GM23338 (cell line): ENCODE data around the gene EPHB2. TPM values are rescaled to one million over a fixed set of nuclear protein-coding genes. Genes with fewer than 3 reads are reported as not detected.

Source experiments
- ATAC-seq: fragments of 200-7000 bp; cut with Tn5 transposase; 3 replicates; pipeline ENCODE4 v1.9.1; 2020
- DNase-seq: peaks from one replicate; pipeline ENCODE4 v3.0.0-alpha.2; 2015; ENCODE audit warnings: low spot score
- H2AFZ ChIP-seq: fragments of 200-600 bp; sonication (generic); 2 replicates; pipeline ENCODE4 v1.8.0; 2016; ENCODE audit warnings: antibody characterized with exemption, mild to moderate bottlenecking, moderate library complexity
- H3F3A ChIP-seq: fragments of 200-600 bp; sonication (generic); replicated peaks from 2 replicates; pipeline ENCODE4 v1.8.0; 2017; ENCODE audit warnings: antibody characterized with exemption, mixed run types, low read depth
- H3K27ac ChIP-seq: fragments of 200-600 bp; sonication (generic); 2 replicates; pipeline ENCODE4 v1.6.1; 2016; ENCODE audit warnings: low read depth
- H3K27me3 ChIP-seq: fragments of 200-600 bp; sonication (generic); 2 replicates; pipeline ENCODE4 v1.8.0; 2016; ENCODE audit warnings: mild to moderate bottlenecking, mixed run types, moderate library complexity; ENCODE audit not compliant: insufficient read depth
- H3K36me3 ChIP-seq: fragments of 200-600 bp; sonication (generic); 2 replicates; pipeline ENCODE4 v1.8.0; 2016; ENCODE audit warnings: mild to moderate bottlenecking; ENCODE audit not compliant: insufficient read depth
- H3K4me1 ChIP-seq: fragments of 200-600 bp; sonication (generic); 2 replicates; pipeline ENCODE4 v1.8.0; 2016; ENCODE audit warnings: mild to moderate bottlenecking, moderate library complexity; ENCODE audit not compliant: insufficient read depth
- H3K4me2 ChIP-seq: fragments of 200-600 bp; sonication (generic); 2 replicates; pipeline ENCODE4 v1.7.1; 2017; ENCODE audit warnings: mixed run types
- H3K4me3 ChIP-seq: fragments of 200-600 bp; sonication (generic); 2 replicates; pipeline ENCODE4 v1.6.1; 2016; ENCODE audit warnings: mixed run types
- H3K79me2 ChIP-seq: fragments of 200-600 bp; sonication (generic); replicated peaks from 2 replicates; pipeline ENCODE4 v1.8.0; 2017; ENCODE audit warnings: mild to moderate bottlenecking; ENCODE audit not compliant: insufficient read depth
- H3K9me2 ChIP-seq: fragments of 200-600 bp; sonication (generic); 2 replicates; pipeline ENCODE4 v1.8.0; 2017; ENCODE audit not compliant: insufficient read depth
- H4K20me1 ChIP-seq: fragments of 200-600 bp; sonication (generic); replicated peaks from 2 replicates; pipeline ENCODE4 v1.8.0; 2017; ENCODE audit warnings: mild to moderate bottlenecking; ENCODE audit not compliant: insufficient read depth
- H3K27ac Mint-ChIP-seq: 2 replicates; pipeline ENCODE4 v1.8.0; 2020; ENCODE audit warnings: inconsistent platforms, mild to moderate bottlenecking, moderate library complexity, mixed read lengths
- H3K27me3 Mint-ChIP-seq: 3 replicates; pipeline ENCODE4 v1.8.0; 2022; ENCODE audit warnings: low read depth, mild to moderate bottlenecking, moderate library complexity, mixed read lengths, inconsistent platforms; ENCODE audit not compliant: insufficient read depth, poor library complexity
- H3K36me3 Mint-ChIP-seq: 3 replicates; pipeline ENCODE4 v1.8.0; 2021; ENCODE audit warnings: low read depth, mild to moderate bottlenecking, inconsistent platforms, moderate library complexity, mixed read lengths
- H3K4me1 Mint-ChIP-seq: 3 replicates; pipeline ENCODE4 v1.8.0; 2020; ENCODE audit warnings: mild to moderate bottlenecking, inconsistent platforms, mixed read lengths
- H3K4me3 Mint-ChIP-seq: 3 replicates; pipeline ENCODE4 v1.8.0; 2021; ENCODE audit warnings: moderate library complexity, mild to moderate bottlenecking, inconsistent platforms, mixed read lengths
- H3K9me3 Mint-ChIP-seq: 3 replicates; pipeline ENCODE4 v1.8.0; 2020; ENCODE audit warnings: moderate library complexity, mild to moderate bottlenecking, inconsistent platforms, mixed read lengths
- CREB1 ChIP-seq: fragments of 250-450 bp; sonication (Bioruptor Pico); IDR thresholded peaks from 2 replicates; pipeline ENCODE4 v1.5.0; 2020; ENCODE audit warnings: low read depth, mild to moderate bottlenecking, moderate library complexity
- EZH2 ChIP-seq: fragments of 200-600 bp; sonication (generic); IDR thresholded peaks from one replicate; pipeline ENCODE4 v1.8.0; 2017; ENCODE audit warnings: antibody characterized with exemption, mild to moderate bottlenecking, low read depth; ENCODE audit not compliant: unreplicated experiment
- EZH2phosphoT487 ChIP-seq: fragments of 200-600 bp; sonication (generic); IDR thresholded peaks from one replicate; pipeline ENCODE4 v1.8.1; 2018; ENCODE audit warnings: antibody characterized with exemption; ENCODE audit not compliant: unreplicated experiment
- JUNB ChIP-seq: IDR thresholded peaks from one replicate; pipeline ENCODE4 v1.6.1; 2016; ENCODE audit warnings: antibody characterized with exemption; ENCODE audit not compliant: unreplicated experiment
- NANOG ChIP-seq: IDR thresholded peaks from 2 replicates; pipeline ENCODE4 v1.6.1; 2016; ENCODE audit warnings: antibody characterized with exemption, borderline replicate concordance
- POLR2AphosphoS5 ChIP-seq: IDR thresholded peaks from 2 replicates; pipeline ENCODE4 v1.6.1; 2016; ENCODE audit warnings: antibody characterized with exemption, low read depth
- STAT1 ChIP-seq: IDR thresholded peaks from one replicate; pipeline ENCODE4 v1.6.1; 2016; ENCODE audit warnings: antibody characterized with exemption; ENCODE audit not compliant: unreplicated experiment
- ZNF114 ChIP-seq: fragments of 250-450 bp; sonication (Bioruptor Pico); IDR thresholded peaks from 2 replicates; pipeline ENCODE4 v1.5.0; 2020; ENCODE audit warnings: mild to moderate bottlenecking, moderate library complexity
- ZNF331 ChIP-seq: fragments of 250-450 bp; sonication (Bioruptor Pico); IDR thresholded peaks from 2 replicates; pipeline ENCODE4 v1.5.0; 2020; ENCODE audit warnings: low read depth, mild to moderate bottlenecking, moderate library complexity
- polyA plus RNA-seq: library from polyadenylated mRNA; unstranded; fragments of >200 nt; fragmentation: Nextera tagmentation; extraction: Ambion mirVana; gene quantifications from 2 replicates; pipeline ENCODE4 v1.2.1, GENCODE V29; 2016
- total RNA-seq: library from RNA; depleted of rRNA; stranded (reverse); fragments of >200 nt; shearing (Covaris generic); gene quantifications from 2 replicates; pipeline ENCODE4 v1.2.3, GENCODE V29; 2014
- TF ChIP-seq, protein P1 (sequence below): fragments of 250-450 bp; sonication (Bioruptor Pico); IDR thresholded peaks from 2 replicates; pipeline ENCODE4 v1.5.0; 2020; ENCODE audit warnings: mild to moderate bottlenecking, moderate library complexity
- TF ChIP-seq, protein P2 (sequence below), 2 experiments: fragments of 200-600 bp in 1 of 2; sonication (generic) in 1 of 2; conservative IDR thresholded peaks; 2 replicates each; pipeline versions ENCODE4 v1.5.1 to v1.6.1; 2016 to 2017; ENCODE audit warnings: antibody characterized with exemption in 2 of 2, low read depth in 2 of 2, mild to moderate bottlenecking in 2 of 2, moderate library complexity in 1 of 2
- TF ChIP-seq, protein P3 (sequence below): IDR thresholded peaks from one replicate; pipeline ENCODE4 v1.6.1; 2018; ENCODE audit warnings: antibody characterized with exemption; ENCODE audit not compliant: unreplicated experiment
- TF ChIP-seq, protein P4 (sequence below): IDR thresholded peaks from 2 replicates; pipeline ENCODE4 v1.6.1; 2016; ENCODE audit warnings: antibody characterized with exemption

The EPHB2 gene
- total and polyA plus RNA-seq, 2 experiments from 2014 or later = 4.1 to 20.1 TPM

DNA sequence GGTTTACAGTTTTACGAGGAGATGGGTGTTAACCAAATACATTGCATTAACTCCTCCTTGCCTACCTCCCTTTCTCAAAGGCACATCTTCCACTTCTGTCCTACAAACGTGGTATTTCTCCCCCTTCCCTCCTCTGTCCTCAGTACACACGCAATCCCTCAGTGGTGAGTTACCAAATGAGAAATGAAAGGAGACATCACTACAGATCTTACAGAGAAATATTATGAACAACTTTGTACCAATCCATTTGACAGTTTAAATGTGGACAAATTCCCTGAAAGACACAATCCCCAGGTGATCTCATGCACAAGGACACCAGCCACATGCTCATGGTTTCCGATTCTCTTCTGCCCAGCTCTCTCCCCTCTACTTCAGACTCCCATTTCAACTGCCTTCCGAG lies 255.7 kb downstream of the EPHB2 start:
- peaks cover 2% of the 10 kb centered on the region for H3K27me3 Mint-ChIP-seq

More for the DNA sequence above, 255.7 kb downstream of the EPHB2 start:
- Histone ChIP-seq H3K36me3 (no peaks in the 10 kb centered on the region), H3K4me3 (no peak overlapping the region), H4K20me1 (no peaks in the 10 kb centered on the region), H3K27me3 (no peaks in the 10 kb centered on the region), H3K79me2 (no peaks in the 10 kb centered on the region), H3K4me1 (no peaks in the 10 kb centered on the region), H2AFZ (no peak overlapping the region), H3K9me2 (no peaks in the 10 kb centered on the region), H3K4me2 (no peak overlapping the region), H3F3A (no peaks in the 10 kb centered on the region), H3K27ac (no peak overlapping the region)
- TF ChIP-seq NANOG = no peak
- TF ChIP-seq ZNF114 (CRISPR knock-in tag) = no peak
- no peak for TF ChIP-seq EZH2phosphoT487
- no peak for TF ChIP-seq JUNB
- no peak for TF ChIP-seq POLR2AphosphoS5
- TF ChIP-seq ZNF331 (CRISPR knock-in tag) = no peak
- TF ChIP-seq EZH2 = no peak
- TF ChIP-seq, protein P1, sequence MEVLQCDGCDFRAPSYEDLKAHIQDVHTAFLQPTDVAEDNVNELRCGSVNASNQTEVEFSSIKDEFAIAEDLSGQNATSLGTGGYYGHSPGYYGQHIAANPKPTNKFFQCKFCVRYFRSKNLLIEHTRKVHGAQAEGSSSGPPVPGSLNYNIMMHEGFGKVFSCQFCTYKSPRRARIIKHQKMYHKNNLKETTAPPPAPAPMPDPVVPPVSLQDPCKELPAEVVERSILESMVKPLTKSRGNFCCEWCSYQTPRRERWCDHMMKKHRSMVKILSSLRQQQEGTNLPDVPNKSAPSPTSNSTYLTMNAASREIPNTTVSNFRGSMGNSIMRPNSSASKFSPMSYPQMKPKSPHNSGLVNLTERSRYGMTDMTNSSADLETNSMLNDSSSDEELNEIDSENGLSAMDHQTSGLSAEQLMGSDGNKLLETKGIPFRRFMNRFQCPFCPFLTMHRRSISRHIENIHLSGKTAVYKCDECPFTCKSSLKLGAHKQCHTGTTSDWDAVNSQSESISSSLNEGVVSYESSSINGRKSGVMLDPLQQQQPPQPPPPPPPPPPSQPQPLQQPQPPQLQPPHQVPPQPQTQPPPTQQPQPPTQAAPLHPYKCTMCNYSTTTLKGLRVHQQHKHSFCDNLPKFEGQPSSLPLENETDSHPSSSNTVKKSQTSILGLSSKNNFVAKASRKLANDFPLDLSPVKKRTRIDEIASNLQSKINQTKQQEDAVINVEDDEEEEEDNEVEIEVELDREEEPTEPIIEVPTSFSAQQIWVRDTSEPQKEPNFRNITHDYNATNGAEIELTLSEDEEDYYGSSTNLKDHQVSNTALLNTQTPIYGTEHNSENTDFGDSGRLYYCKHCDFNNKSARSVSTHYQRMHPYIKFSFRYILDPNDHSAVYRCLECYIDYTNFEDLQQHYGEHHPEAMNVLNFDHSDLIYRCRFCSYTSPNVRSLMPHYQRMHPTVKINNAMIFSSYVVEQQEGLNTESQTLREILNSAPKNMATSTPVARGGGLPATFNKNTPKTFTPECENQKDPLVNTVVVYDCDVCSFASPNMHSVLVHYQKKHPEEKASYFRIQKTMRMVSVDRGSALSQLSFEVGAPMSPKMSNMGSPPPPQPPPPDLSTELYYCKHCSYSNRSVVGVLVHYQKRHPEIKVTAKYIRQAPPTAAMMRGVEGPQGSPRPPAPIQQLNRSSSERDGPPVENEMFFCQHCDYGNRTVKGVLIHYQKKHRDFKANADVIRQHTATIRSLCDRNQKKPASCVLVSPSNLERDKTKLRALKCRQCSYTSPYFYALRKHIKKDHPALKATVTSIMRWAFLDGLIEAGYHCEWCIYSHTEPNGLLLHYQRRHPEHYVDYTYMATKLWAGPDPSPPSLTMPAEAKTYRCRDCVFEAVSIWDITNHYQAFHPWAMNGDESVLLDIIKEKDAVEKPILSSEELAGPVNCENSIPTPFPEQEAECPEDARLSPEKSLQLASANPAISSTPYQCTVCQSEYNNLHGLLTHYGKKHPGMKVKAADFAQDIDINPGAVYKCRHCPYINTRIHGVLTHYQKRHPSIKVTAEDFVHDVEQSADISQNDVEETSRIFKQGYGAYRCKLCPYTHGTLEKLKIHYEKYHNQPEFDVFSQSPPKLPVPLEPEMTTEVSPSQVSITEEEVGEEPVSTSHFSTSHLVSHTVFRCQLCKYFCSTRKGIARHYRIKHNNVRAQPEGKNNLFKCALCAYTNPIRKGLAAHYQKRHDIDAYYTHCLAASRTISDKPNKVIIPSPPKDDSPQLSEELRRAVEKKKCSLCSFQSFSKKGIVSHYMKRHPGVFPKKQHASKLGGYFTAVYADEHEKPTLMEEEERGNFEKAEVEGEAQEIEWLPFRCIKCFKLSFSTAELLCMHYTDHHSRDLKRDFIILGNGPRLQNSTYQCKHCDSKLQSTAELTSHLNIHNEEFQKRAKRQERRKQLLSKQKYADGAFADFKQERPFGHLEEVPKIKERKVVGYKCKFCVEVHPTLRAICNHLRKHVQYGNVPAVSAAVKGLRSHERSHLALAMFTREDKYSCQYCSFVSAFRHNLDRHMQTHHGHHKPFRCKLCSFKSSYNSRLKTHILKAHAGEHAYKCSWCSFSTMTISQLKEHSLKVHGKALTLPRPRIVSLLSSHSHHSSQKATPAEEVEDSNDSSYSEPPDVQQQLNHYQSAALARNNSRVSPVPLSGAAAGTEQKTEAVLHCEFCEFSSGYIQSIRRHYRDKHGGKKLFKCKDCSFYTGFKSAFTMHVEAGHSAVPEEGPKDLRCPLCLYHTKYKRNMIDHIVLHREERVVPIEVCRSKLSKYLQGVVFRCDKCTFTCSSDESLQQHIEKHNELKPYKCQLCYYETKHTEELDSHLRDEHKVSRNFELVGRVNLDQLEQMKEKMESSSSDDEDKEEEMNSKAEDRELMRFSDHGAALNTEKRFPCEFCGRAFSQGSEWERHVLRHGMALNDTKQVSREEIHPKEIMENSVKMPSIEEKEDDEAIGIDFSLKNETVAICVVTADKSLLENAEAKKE (CRISPR knock-in tag) = no peak
- TF ChIP-seq, protein P2, sequence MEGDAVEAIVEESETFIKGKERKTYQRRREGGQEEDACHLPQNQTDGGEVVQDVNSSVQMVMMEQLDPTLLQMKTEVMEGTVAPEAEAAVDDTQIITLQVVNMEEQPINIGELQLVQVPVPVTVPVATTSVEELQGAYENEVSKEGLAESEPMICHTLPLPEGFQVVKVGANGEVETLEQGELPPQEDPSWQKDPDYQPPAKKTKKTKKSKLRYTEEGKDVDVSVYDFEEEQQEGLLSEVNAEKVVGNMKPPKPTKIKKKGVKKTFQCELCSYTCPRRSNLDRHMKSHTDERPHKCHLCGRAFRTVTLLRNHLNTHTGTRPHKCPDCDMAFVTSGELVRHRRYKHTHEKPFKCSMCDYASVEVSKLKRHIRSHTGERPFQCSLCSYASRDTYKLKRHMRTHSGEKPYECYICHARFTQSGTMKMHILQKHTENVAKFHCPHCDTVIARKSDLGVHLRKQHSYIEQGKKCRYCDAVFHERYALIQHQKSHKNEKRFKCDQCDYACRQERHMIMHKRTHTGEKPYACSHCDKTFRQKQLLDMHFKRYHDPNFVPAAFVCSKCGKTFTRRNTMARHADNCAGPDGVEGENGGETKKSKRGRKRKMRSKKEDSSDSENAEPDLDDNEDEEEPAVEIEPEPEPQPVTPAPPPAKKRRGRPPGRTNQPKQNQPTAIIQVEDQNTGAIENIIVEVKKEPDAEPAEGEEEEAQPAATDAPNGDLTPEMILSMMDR (conservative IDR thresholded peaks at IDR 0.05; ENCODE audit: low read depth in 2 of 2) = no peak
- TF ChIP-seq, protein P3, sequence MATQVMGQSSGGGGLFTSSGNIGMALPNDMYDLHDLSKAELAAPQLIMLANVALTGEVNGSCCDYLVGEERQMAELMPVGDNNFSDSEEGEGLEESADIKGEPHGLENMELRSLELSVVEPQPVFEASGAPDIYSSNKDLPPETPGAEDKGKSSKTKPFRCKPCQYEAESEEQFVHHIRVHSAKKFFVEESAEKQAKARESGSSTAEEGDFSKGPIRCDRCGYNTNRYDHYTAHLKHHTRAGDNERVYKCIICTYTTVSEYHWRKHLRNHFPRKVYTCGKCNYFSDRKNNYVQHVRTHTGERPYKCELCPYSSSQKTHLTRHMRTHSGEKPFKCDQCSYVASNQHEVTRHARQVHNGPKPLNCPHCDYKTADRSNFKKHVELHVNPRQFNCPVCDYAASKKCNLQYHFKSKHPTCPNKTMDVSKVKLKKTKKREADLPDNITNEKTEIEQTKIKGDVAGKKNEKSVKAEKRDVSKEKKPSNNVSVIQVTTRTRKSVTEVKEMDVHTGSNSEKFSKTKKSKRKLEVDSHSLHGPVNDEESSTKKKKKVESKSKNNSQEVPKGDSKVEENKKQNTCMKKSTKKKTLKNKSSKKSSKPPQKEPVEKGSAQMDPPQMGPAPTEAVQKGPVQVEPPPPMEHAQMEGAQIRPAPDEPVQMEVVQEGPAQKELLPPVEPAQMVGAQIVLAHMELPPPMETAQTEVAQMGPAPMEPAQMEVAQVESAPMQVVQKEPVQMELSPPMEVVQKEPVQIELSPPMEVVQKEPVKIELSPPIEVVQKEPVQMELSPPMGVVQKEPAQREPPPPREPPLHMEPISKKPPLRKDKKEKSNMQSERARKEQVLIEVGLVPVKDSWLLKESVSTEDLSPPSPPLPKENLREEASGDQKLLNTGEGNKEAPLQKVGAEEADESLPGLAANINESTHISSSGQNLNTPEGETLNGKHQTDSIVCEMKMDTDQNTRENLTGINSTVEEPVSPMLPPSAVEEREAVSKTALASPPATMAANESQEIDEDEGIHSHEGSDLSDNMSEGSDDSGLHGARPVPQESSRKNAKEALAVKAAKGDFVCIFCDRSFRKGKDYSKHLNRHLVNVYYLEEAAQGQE = no peak
- no peak for TF ChIP-seq STAT1
- TF ChIP-seq CREB1 (CRISPR knock-in tag) = no peak
- TF ChIP-seq, protein P4, sequence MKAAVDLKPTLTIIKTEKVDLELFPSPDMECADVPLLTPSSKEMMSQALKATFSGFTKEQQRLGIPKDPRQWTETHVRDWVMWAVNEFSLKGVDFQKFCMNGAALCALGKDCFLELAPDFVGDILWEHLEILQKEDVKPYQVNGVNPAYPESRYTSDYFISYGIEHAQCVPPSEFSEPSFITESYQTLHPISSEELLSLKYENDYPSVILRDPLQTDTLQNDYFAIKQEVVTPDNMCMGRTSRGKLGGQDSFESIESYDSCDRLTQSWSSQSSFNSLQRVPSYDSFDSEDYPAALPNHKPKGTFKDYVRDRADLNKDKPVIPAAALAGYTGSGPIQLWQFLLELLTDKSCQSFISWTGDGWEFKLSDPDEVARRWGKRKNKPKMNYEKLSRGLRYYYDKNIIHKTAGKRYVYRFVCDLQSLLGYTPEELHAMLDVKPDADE = no peak
- Mint-ChIP-seq H3K9me3 (peaks cover 3% of the 10 kb centered on the region; the same call in 1 of the 3 replicates), H3K27ac (no peak overlapping the region), H3K4me1 (peaks cover 3% of the 10 kb centered on the region; the same call in 2 of the 3 replicates), H3K4me3 (no peak overlapping the region), H3K36me3 (no peaks in the 10 kb centered on the region)
- DNase-seq (no peak), ATAC-seq (no peak)
